IPS DF 6.9 (cell line): ENCODE results near the gene ENTPD8.

Experiments
- DNase-seq: peaks from one replicate; pipeline ENCODE4 v3.0.0-alpha.2; 2013; ENCODE audit warnings: low read depth, low spot score
- H3K27ac ChIP-seq: one replicate; pipeline ENCODE4 v1.5.1; 2013; ENCODE audit warnings: low read length, control low read depth
- H3K27me3 ChIP-seq: 2 replicates; pipeline ENCODE4 v1.6.1; 2013; ENCODE audit warnings: mild to moderate bottlenecking, low read length; ENCODE audit not compliant: control insufficient read depth, insufficient read depth
- H3K36me3 ChIP-seq: 2 replicates; pipeline ENCODE4 v1.6.1; 2013; ENCODE audit warnings: low read length; ENCODE audit not compliant: control insufficient read depth, insufficient read depth
- H3K4me1 ChIP-seq: 2 replicates; pipeline ENCODE4 v1.6.1; 2013; ENCODE audit warnings: low read length; ENCODE audit not compliant: control insufficient read depth, insufficient read depth
- H3K4me3 ChIP-seq: 2 replicates; pipeline ENCODE4 v1.5.1; 2013; ENCODE audit warnings: mild to moderate bottlenecking, low read length
- H3K9me3 ChIP-seq: 2 replicates; pipeline ENCODE4 v1.6.1; 2013; ENCODE audit warnings: low read length, inconsistent platforms; ENCODE audit not compliant: control insufficient read depth, insufficient read depth
- WGBS: extraction: QIAGEN DNeasy Blood & Tissue Kit; methylation state at CpG from one replicate; pipeline ENCODE4 v1.1.7; 2013; ENCODE audit warnings: mixed read lengths, missing lambda C conversion rate; ENCODE audit not compliant: insufficient read length, insufficient coverage; 5-methylcytosine and 5-hydroxymethylcytosine counted together

The ENTPD8 gene, protein sequence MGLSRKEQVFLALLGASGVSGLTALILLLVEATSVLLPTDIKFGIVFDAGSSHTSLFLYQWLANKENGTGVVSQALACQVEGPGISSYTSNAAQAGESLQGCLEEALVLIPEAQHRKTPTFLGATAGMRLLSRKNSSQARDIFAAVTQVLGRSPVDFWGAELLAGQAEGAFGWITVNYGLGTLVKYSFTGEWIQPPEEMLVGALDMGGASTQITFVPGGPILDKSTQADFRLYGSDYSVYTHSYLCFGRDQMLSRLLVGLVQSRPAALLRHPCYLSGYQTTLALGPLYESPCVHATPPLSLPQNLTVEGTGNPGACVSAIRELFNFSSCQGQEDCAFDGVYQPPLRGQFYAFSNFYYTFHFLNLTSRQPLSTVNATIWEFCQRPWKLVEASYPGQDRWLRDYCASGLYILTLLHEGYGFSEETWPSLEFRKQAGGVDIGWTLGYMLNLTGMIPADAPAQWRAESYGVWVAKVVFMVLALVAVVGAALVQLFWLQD

DNA sequence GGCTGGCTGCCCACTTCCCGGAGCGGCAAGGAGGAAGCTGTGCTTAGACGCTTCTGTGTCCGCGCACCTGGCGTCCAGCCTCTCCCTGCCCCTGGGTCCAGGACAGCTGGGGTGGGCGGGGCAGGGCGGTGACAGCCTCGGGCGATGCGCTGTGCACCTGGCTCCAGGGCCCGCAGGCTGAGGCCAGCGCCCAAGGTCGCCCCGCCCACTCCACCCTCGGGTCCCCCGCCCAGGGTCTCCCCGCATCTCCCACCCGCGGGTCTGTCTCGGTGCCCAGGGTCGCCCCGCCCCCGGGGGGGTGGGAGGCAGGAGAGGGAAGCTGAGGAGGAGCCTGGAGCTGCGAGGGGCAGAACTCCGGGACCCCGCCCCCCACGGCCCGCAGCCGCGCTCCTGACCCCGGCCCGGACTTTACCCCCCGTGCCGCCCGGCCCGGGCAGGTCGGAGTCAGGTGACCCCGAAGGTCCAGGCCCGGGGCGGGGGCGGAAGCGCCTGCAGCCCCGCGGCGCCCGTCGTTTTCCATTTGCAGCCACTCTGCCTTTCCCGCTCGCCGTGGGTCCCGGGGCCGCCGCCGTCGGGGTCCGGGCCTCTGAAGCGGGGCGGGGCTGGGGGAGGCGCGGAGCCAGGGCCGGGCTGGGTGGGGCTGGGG is at the start of gene ENTPD8:
Gene ENTPD8 (minus strand): TSS at position 69 of the 646 bp plus-strand sequence. CDS start 3,072 bp downstream, outside the sequence.
- WGBS, result no CpG with 5 or more reads among the region's 62 CpGs
- H3K36me3 ChIP-seq, result no peaks in the 10 kb centered on the region
- H3K27me3 ChIP-seq, result no peaks in the 10 kb centered on the region
- no peak within 1 kb of the TSS for H3K27ac ChIP-seq
- DNase-seq, result peak; percentile 74
- peak within 1 kb of the TSS; percentile 47 for H3K4me3 ChIP-seq
- H3K9me3 ChIP-seq, result no peaks in the 10 kb centered on the region
- no peaks in the 10 kb centered on the region for H3K4me1 ChIP-seq

DNA sequence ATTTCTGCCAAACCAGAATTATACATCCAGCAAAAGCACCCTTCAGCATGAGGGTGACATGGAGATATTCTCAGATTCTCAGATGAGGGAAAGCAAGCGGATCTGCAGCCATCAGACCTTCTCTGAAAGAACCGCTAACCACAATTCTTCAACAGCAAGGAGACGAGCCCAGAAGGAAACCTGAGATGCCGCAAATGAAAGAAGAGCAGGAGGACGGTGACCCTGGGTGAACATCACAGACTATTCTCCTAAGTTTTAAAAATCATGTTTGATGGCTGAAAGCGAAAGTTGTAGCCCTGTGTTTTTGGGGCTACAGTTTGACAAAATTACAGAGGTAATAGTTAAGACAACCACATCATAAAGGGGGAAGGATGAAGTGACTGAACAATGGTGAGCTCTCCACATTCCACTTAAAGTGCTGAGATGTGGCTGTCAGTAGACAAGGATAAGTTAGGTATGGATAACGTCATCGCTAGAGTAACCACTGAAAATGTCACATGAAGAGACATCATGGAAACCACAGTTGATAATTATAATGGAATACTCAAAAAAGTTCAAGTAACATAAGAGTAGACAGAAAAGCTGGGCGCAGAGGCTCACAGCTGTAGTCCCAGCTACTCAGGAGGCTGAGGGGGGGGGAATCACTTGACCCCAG is 49.5 kb upstream of the ENTPD8 start:
- Histone ChIP-seq H3K4me1 (0 out of 2 replicates have a peak, but pooled peaks cover 1% of the 10 kb centered on the region), H3K4me3 (no peak overlapping the region), H3K9me3 (no peaks in the 10 kb centered on the region), H3K27ac (no peak overlapping the region), H3K36me3 (no peaks in the 10 kb centered on the region), H3K27me3 (no peaks in the 10 kb centered on the region)
- DNase-seq, result no peak
- no CpG with 5 or more reads among the region's 9 CpGs for WGBS

GRCh38 chr9:137488906-137489305 is 47.7 kb upstream of the ENTPD8 start:
- no peaks in the 10 kb centered on the region for H3K9me3 ChIP-seq
- no peak overlapping the region for H3K4me3 ChIP-seq
- no peak overlapping the region for H3K27ac ChIP-seq
- H3K27me3 ChIP-seq, result no peaks in the 10 kb centered on the region
- no CpG with 5 or more reads among the region's 6 CpGs for WGBS
- H3K4me1 ChIP-seq, result peaks cover 1% of the 10 kb centered on the region; the same call in 1 of the 2 replicates
- no peaks in the 10 kb centered on the region for H3K36me3 ChIP-seq
- DNase-seq, result no peak

DNA sequence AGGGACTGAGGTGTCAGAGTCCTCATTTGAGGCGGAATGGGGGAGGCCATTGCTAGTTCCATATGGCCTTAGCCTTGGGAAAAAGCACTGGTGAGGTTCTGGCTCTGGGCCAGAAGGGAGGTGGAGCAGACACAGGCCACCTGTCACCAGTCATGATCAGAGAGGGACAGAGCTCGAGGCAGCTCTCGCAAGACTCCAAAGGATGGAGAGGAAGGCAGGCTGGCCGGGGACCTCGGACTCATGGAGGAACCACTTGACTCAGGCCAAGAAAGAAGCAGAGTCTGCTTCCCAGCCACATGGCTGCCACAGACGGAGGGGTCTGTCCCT is 47.1 kb upstream of the ENTPD8 start:
- WGBS, result no CpG with 5 or more reads among the region's 6 CpGs
- DNase-seq, result no peak
- Histone ChIP-seq H3K36me3 (no peaks in the 10 kb centered on the region), H3K27me3 (no peaks in the 10 kb centered on the region), H3K27ac (no peak overlapping the region), H3K4me1 (peaks cover 1% of the 10 kb centered on the region; the same call in 1 of the 2 replicates), H3K4me3 (no peak overlapping the region), H3K9me3 (no peaks in the 10 kb centered on the region)

DNA sequence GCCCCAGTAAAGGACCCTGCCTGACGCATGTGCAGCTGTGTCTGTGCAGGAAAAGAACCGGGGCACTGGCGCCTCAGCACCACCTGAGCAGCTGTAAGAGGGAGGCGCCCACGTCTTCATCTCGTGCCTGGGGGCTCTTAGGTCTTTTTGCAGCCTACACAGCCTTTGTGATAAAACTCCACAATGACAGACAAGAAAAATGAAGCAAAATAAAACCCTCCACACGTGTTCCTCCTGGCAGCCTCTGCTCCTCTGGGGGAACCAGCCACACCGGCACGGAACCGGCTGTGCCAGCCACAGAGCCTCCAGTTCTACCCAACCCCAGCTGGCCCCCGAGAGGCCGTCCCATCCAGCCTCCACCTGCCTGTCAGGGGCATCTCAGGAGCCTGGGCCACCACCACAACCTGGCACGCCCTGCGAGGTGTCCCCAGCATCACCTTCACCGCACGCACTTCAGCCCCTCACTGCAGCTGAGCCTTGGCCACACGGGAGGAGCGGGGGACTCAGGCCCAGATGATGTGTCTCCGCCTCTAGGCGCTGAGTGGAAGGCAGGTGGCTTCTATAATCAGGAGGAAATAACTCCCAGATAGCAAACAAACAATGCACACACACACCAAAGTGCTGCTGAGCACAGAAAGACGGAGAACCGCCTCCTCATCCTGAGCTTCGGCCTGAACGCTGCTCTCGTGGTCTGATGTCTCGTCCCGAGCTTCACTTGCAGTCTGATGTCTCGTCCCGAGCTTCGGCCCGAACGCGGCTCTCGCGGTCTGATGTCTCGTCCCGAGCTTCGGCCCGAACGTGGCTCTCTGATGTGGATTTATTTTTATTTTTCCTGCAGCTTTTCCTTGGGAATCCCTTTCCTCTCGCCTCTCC is 46.5 kb upstream of the ENTPD8 start:
- H3K27me3 ChIP-seq, result no peaks in the 10 kb centered on the region
- no peaks in the 10 kb centered on the region for H3K36me3 ChIP-seq
- H3K27ac ChIP-seq, result no peak overlapping the region
- no peak for DNase-seq
- H3K4me1 ChIP-seq, result no peaks in the 10 kb centered on the region; the same call in 1 of the 2 replicates
- no CpG with 5 or more reads among the region's 41 CpGs for WGBS
- no peaks in the 10 kb centered on the region for H3K9me3 ChIP-seq
- no peak overlapping the region; the same call in 1 of the 2 replicates for H3K4me3 ChIP-seq

GRCh38 chr9:137486545-137487453 is 45.6 kb upstream of the ENTPD8 start:
- WGBS, result no CpG with 5 or more reads among the region's 35 CpGs
- Histone ChIP-seq H3K9me3 (no peaks in the 10 kb centered on the region), H3K4me3 (no peak overlapping the region; the same call in 1 of the 2 replicates), H3K4me1 (no peaks in the 10 kb centered on the region; the same call in 1 of the 2 replicates), H3K36me3 (no peaks in the 10 kb centered on the region), H3K27ac (no peak overlapping the region), H3K27me3 (no peaks in the 10 kb centered on the region)
- no peak for DNase-seq

DNA sequence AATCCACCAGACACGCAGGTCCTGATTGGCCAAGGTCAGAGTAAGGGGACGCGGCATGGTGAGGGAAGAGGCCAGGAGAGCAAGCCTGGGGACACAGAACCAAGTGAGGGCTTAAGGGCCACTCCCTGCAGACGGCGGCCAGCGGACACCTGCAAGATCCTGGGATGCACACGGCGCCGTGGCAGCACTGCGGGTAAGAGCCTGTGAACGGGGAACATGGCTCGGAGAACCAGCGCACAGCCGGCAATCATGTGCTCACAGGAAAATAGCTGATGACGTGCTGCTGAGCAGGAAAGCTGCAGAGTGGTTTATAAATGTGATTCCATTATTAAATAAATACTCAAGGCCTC is 45.0 kb upstream of the ENTPD8 start:
- DNase-seq, result no peak
- H3K4me1 ChIP-seq, result no peaks in the 10 kb centered on the region; the same call in 1 of the 2 replicates
- H3K4me3 ChIP-seq, result no peak overlapping the region
- no peak overlapping the region for H3K27ac ChIP-seq
- no CpG with 5 or more reads among the region's 15 CpGs for WGBS
- no peaks in the 10 kb centered on the region for H3K27me3 ChIP-seq
- H3K36me3 ChIP-seq, result no peaks in the 10 kb centered on the region
- H3K9me3 ChIP-seq, result no peaks in the 10 kb centered on the region

- no peak for DNase-seq
- H3K9me3 ChIP-seq, result no peaks in the 10 kb centered on the region
- no CpG with 5 or more reads among the region's 26 CpGs for WGBS
- no peak overlapping the region for H3K27ac ChIP-seq
- H3K4me3 ChIP-seq, result no peak overlapping the region
- no peaks in the 10 kb centered on the region for H3K27me3 ChIP-seq
- H3K4me1 ChIP-seq, result no peaks in the 10 kb centered on the region; the same call in 1 of the 2 replicates
- H3K36me3 ChIP-seq, result no peaks in the 10 kb centered on the region
Observed at GRCh38 chr9:137485343-137486140, 44.4 kb upstream of the ENTPD8 start.
